SK-N-SH (cell line): ENCODE measurements around the gene OXER1. TPM values are rescaled to one million over a fixed set of nuclear protein-coding genes. Genes with fewer than 3 reads are reported as not detected.

Experiments used
- CTCF ChIA-PET: fragments of 300-600, 350-600 bp; formaldehyde crosslinking; extraction: SDS; loops from one replicate; lab custom pipeline; 2021; lab: Yijun Ruan, JAX
- POLR2A ChIA-PET: fragments of 350-600 bp; sonication (Branson Sonifier 250); formaldehyde crosslinking; extraction: SDS; loops from one replicate; lab custom pipeline; 2020; ENCODE audit warnings: antibody characterized with exemption, inconsistent platforms; lab: Yijun Ruan, JAX
- DNase-seq: peaks from one replicate; pipeline ENCODE4 v3.0.0; 2012
- H2AFZ ChIP-seq: fragments of 200-600 bp; sonication (generic); 2 replicates; pipeline ENCODE4 v1.8.1; 2016; ENCODE audit warnings: antibody characterized with exemption, mild to moderate bottlenecking, low read depth
- H3F3A ChIP-seq: fragments of 200-600 bp; sonication (generic); replicated peaks from 2 replicates; pipeline ENCODE3; 2016; ENCODE audit warnings: antibody characterized with exemption, mild to moderate bottlenecking; ENCODE audit not compliant: insufficient read depth
- H3K27ac ChIP-seq, 2 experiments: fragments of 200-500 bp in 1 of 2; fragments of 200-600 bp in 1 of 2; sonication (Bioruptor generic) in 1 of 2; sonication (generic), shearing (Covaris generic) in 1 of 2; 2 replicates each; pipeline versions ENCODE4 v1.5.1 to v1.6.1; 2014 to 2016; ENCODE audit warnings: low read depth in 2 of 2, inconsistent platforms in 1 of 2, low read length in 1 of 2, mild to moderate bottlenecking in 1 of 2, mixed read lengths in 1 of 2
- H3K27me3 ChIP-seq: fragments of 200-600 bp; sonication (generic), shearing (Covaris generic); 2 replicates; pipeline ENCODE4 v1.6.1; 2016; ENCODE audit warnings: mixed run types; ENCODE audit not compliant: insufficient read depth
- H3K36me3 ChIP-seq, 2 experiments: fragments of 200-500 bp in 1 of 2; fragments of 200-600 bp in 1 of 2; sonication (Bioruptor generic) in 1 of 2; sonication (generic) in 1 of 2; replicated peaks in 1 of 2; 2 replicates each; pipeline versions ENCODE3 to v1.5.1; 2014 to 2016; ENCODE audit warnings: low read length in 1 of 2, mild to moderate bottlenecking in 1 of 2; ENCODE audit not compliant: insufficient read depth in 2 of 2, control insufficient read depth in 1 of 2
- H3K4me1 ChIP-seq, 2 experiments: fragments of 200-500 bp in 1 of 2; fragments of 200-600 bp in 1 of 2; sonication (Bioruptor generic) in 1 of 2; sonication (generic), shearing (Covaris generic) in 1 of 2; 2 replicates each; pipeline versions ENCODE4 v1.5.1 to v1.6.1; 2014 to 2016; ENCODE audit warnings: low read depth in 1 of 2, low read length in 1 of 2, mixed run types in 1 of 2; ENCODE audit not compliant: insufficient read depth in 2 of 2, control insufficient read depth in 1 of 2
- H3K4me2 ChIP-seq: fragments of 200-600 bp; sonication (generic), shearing (Covaris generic); 2 replicates; pipeline ENCODE4 v1.6.1; 2017; ENCODE audit warnings: mixed run types
- H3K4me3 ChIP-seq, 2 experiments: fragments of 200-500 bp in 1 of 2; fragments of 200-600 bp in 1 of 2; sonication (Bioruptor generic) in 1 of 2; sonication (generic), shearing (Covaris generic) in 1 of 2; 2 replicates each; pipeline versions ENCODE4 v1.5.1 to v1.8.1; 2014 to 2016; ENCODE audit warnings: low read depth in 2 of 2, inconsistent platforms in 1 of 2, low read length in 1 of 2, mild to moderate bottlenecking in 1 of 2, mixed read lengths in 1 of 2, moderate library complexity in 1 of 2
- H3K79me2 ChIP-seq: fragments of 200-600 bp; sonication (generic); 2 replicates; pipeline ENCODE4 v1.8.1; 2017; ENCODE audit warnings: mild to moderate bottlenecking; ENCODE audit not compliant: insufficient read depth
- H3K9ac ChIP-seq: fragments of 200-600 bp; sonication (generic); 2 replicates; pipeline ENCODE4 v1.6.1; 2017; ENCODE audit warnings: mixed run types
- H3K9me2 ChIP-seq: fragments of 200-600 bp; sonication (generic); 2 replicates; pipeline ENCODE4 v1.6.1; 2017; ENCODE audit warnings: mixed run types
- H3K9me3 ChIP-seq: fragments of 200-600 bp; sonication (generic); 2 replicates; pipeline ENCODE4 v1.6.1; 2017; ENCODE audit warnings: mixed run types, mild to moderate bottlenecking, moderate library complexity
- H4K20me1 ChIP-seq: fragments of 200-600 bp; sonication (generic); 2 replicates; pipeline ENCODE4 v1.6.1; 2017; ENCODE audit warnings: mild to moderate bottlenecking, mixed run types; ENCODE audit not compliant: insufficient read depth
- CTCF ChIP-seq: fragments of 200-600 bp; sonication (generic); IDR thresholded peaks from 2 replicates; pipeline ENCODE4 v1.6.1; 2017; ENCODE audit warnings: antibody characterized with exemption, mild to moderate bottlenecking, moderate library complexity
- ELF1 ChIP-seq: IDR thresholded peaks from 2 replicates; pipeline ENCODE4 v1.4.0; 2012
- EZH2phosphoT487 ChIP-seq: fragments of 200-600 bp; sonication (generic); IDR thresholded peaks from 2 replicates; pipeline ENCODE4 v1.6.1; 2017; ENCODE audit warnings: low read depth, mixed run types, mild to moderate bottlenecking, antibody characterized with exemption, moderate library complexity, borderline replicate concordance
- FOXJ3 ChIP-seq: sonication (generic); formaldehyde crosslinking; IDR thresholded peaks from 2 replicates; pipeline ENCODE4 v1.5.1; 2020; ENCODE audit warnings: mild to moderate bottlenecking, missing genetic modification reagents
- FOXM1 ChIP-seq: IDR thresholded peaks from 2 replicates; pipeline ENCODE4 v1.4.0; 2012; ENCODE audit warnings: low read depth, mild to moderate bottlenecking
- GABPA ChIP-seq: IDR thresholded peaks from 2 replicates; pipeline ENCODE4 v1.4.0; 2012; ENCODE audit warnings: low read depth, mild to moderate bottlenecking
- NFIC ChIP-seq: IDR thresholded peaks from 2 replicates; pipeline ENCODE4 v1.4.0; 2012; ENCODE audit warnings: borderline replicate concordance
- NRF1 ChIP-seq: IDR thresholded peaks from 2 replicates; pipeline ENCODE4 v1.6.1; 2012; ENCODE audit warnings: low read depth, mild to moderate bottlenecking, low read length
- RCOR1 ChIP-seq: fragments of 150-350 bp; IDR thresholded peaks from 2 replicates; pipeline ENCODE4 v1.6.1; 2017; ENCODE audit warnings: antibody characterized with exemption, low read length
- RFX5 ChIP-seq: IDR thresholded peaks from 2 replicates; pipeline ENCODE4 v1.6.1; 2012; ENCODE audit warnings: mild to moderate bottlenecking, improper control_type of control experiment, low read length
- RXRA ChIP-seq: IDR thresholded peaks from 2 replicates; pipeline ENCODE4 v1.4.0; 2012; ENCODE audit warnings: low read depth, mild to moderate bottlenecking, borderline replicate concordance
- SMC3 ChIP-seq: IDR thresholded peaks from 2 replicates; pipeline ENCODE4 v1.6.1; 2012; ENCODE audit warnings: low read depth, low read length, improper control_type of control experiment
- TAF1 ChIP-seq: IDR thresholded peaks from 2 replicates; pipeline ENCODE4 v1.6.1; 2012; ENCODE audit warnings: low read depth, mild to moderate bottlenecking, low read length, moderate library complexity, borderline replicate concordance
- TCF12 ChIP-seq: IDR thresholded peaks from 2 replicates; pipeline ENCODE4 v1.4.0; 2012
- USF2 ChIP-seq: fragments of 150-350 bp; IDR thresholded peaks from 2 replicates; pipeline ENCODE4 v1.6.1; 2017; ENCODE audit warnings: antibody characterized with exemption, low read length, low read depth, borderline replicate concordance
- WGBS: methylation state at CpG from one replicate; pipeline ENCODE4 v1.1.6; 2017; ENCODE audit warnings: low lambda C conversion rate; 5-methylcytosine and 5-hydroxymethylcytosine counted together
- polyA plus RNA-seq, 3 experiments: library from polyadenylated mRNA; depleted of rRNA; stranded (reverse); fragments of >200 nt; gene quantifications; 2 replicates each; pipeline ENCODE4 v1.2.3, GENCODE V29; 2012
- TF ChIP-seq, protein P1 (sequence below): IDR thresholded peaks from 2 replicates; pipeline ENCODE4 v1.4.0; 2012; ENCODE audit warnings: low read depth, borderline replicate concordance
- TF ChIP-seq, protein P2 (sequence below): IDR thresholded peaks from 2 replicates; pipeline ENCODE4 v1.4.0; 2012; ENCODE audit warnings: low read depth, borderline replicate concordance

OXER1 gene
- polyA plus RNA-seq, 1 of the 3 experiments (the other 2 are of a cell fraction): not detected

DNA sequence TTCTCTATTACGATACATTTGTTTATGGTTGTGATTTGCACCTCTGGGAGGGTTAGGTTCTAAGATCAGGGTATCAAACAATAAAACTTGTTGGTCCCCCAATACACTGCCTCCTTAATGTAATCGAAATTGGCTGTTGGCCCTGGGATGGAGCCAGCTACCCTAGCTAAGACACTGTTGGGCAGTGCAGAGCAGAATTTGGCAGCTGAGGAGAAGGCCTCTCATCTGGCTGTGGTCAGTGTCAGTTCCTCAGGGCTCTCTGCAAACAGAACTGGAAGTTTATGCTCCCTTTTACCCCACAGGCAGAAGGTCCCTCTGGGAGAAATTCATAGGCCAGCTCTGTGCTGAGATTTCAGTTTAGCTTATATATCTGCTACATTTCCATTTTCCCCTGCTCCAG is 37.0 kb upstream of the OXER1 start:
- H3K79me2 ChIP-seq: no peaks in the 10 kb centered on the region
- peaks cover 0 to 3% of the 10 kb centered on the region in 2 experiments; a peak in 1 of 4 replicates for H3K4me1 ChIP-seq
- H3K9ac ChIP-seq: no peak overlapping the region
- WGBS: 59% methylated on average over 2 of the region's 2 CpGs
- POLR2A ChIA-PET: interaction anchor here (2.0 kb wide), 1 partner anchor 9 kb away, joined by 7 read pairs; no protein-coding TSS in a partner anchor
- no peaks in the 10 kb centered on the region for H3F3A ChIP-seq
- H3K4me2 ChIP-seq: no peak overlapping the region; the same call in 1 of the 2 replicates
- no peaks in the 10 kb centered on the region for H3K9me2 ChIP-seq
- CTCF ChIA-PET: interaction anchor here (0.9 to 2.8 kb wide), 6 partner anchors 9 to 26 kb away, joined by 3 to 21 read pairs (median 4); partner anchors contain the start of gene HAAO
- H3K36me3 ChIP-seq: no peaks in the 10 kb centered on the region
- no peak overlapping the region for H2AFZ ChIP-seq
- H3K4me3 ChIP-seq: no peak overlapping the region
- no peak for DNase-seq
- no peaks in the 10 kb centered on the region for H3K27me3 ChIP-seq
- no peaks in the 10 kb centered on the region for H4K20me1 ChIP-seq
- H3K27ac ChIP-seq: no peak overlapping the region; a peak in 1 of 4 replicates
- no peak for TF ChIP-seq TCF12
- no peak for TF ChIP-seq RCOR1
- TF ChIP-seq RXRA: no peak
- no peak for TF ChIP-seq FOXJ3
- no peak for TF ChIP-seq RFX5
- no peak for TF ChIP-seq SMC3
- no peak for TF ChIP-seq CTCF
- H3K9me3 ChIP-seq: no peaks in the 10 kb centered on the region

DNA sequence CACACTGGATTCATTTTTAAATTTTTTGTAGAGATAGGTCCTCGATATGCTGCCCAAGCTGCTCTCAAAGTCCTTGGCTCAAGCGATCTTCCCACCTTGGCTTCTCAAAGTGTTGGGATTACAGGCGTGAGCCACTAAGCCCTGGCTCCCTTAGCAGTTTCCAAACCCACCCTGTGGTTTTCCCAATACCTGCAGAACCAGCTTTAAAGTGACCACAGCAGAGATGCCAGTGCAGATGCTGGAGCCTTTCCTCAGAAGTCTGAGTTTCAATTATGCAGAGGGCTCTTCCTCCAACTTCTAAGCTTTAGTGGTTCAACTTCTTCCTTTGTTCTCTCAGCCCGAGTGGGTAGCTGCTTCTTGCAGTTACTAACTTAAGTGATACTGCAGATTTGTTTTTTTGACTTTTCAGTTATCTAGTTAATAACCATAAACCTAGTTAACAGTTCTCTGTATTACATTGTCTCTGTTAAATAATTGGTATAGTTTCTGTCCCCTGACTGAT is 36.6 kb upstream of the OXER1 start:
- no peak overlapping the region for H2AFZ ChIP-seq
- POLR2A ChIA-PET: interaction anchor here (2.0 kb wide), 1 partner anchor 10 kb away, joined by 7 read pairs; no protein-coding TSS in a partner anchor
- no peak overlapping the region for H3K4me2 ChIP-seq
- no peak overlapping the region for H3K9ac ChIP-seq
- H3K4me1 ChIP-seq: peaks cover 0 to 3% of the 10 kb centered on the region in 2 experiments; a peak in 1 of 4 replicates
- H3K79me2 ChIP-seq: no peaks in the 10 kb centered on the region
- no peaks in the 10 kb centered on the region for H4K20me1 ChIP-seq
- H3K36me3 ChIP-seq: no peaks in the 10 kb centered on the region
- no peaks in the 10 kb centered on the region for H3F3A ChIP-seq
- H3K9me3 ChIP-seq: no peaks in the 10 kb centered on the region
- H3K4me3 ChIP-seq: no peak overlapping the region
- H3K27me3 ChIP-seq: no peaks in the 10 kb centered on the region
- TF ChIP-seq TAF1: no peak
- TF ChIP-seq RXRA: no peak
- TF ChIP-seq, protein P1, sequence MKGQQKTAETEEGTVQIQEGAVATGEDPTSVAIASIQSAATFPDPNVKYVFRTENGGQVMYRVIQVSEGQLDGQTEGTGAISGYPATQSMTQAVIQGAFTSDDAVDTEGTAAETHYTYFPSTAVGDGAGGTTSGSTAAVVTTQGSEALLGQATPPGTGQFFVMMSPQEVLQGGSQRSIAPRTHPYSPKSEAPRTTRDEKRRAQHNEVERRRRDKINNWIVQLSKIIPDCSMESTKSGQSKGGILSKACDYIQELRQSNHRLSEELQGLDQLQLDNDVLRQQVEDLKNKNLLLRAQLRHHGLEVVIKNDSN: no peak
- no peak for TF ChIP-seq RFX5
- TF ChIP-seq NFIC: no peak
- no peak for TF ChIP-seq NRF1
- TF ChIP-seq ELF1: no peak
- no peak for TF ChIP-seq USF2
- no peak for TF ChIP-seq FOXM1
- no peak for TF ChIP-seq EZH2phosphoT487
- no peak for TF ChIP-seq GABPA
- TF ChIP-seq, protein P2, sequence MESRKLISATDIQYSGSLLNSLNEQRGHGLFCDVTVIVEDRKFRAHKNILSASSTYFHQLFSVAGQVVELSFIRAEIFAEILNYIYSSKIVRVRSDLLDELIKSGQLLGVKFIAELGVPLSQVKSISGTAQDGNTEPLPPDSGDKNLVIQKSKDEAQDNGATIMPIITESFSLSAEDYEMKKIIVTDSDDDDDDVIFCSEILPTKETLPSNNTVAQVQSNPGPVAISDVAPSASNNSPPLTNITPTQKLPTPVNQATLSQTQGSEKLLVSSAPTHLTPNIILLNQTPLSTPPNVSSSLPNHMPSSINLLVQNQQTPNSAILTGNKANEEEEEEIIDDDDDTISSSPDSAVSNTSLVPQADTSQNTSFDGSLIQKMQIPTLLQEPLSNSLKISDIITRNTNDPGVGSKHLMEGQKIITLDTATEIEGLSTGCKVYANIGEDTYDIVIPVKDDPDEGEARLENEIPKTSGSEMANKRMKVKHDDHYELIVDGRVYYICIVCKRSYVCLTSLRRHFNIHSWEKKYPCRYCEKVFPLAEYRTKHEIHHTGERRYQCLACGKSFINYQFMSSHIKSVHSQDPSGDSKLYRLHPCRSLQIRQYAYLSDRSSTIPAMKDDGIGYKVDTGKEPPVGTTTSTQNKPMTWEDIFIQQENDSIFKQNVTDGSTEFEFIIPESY: no peak
- no peak overlapping the region for H3K27ac ChIP-seq
- CTCF ChIA-PET: interaction anchor here (0.6 to 2.8 kb wide), 6 partner anchors 8 to 79 kb away, joined by 3 to 21 read pairs (median 4); partner anchors contain the start of gene HAAO
- 69% methylated on average over 4 of the region's 4 CpGs for WGBS
- no peaks in the 10 kb centered on the region for H3K9me2 ChIP-seq
- DNase-seq: no peak
